GM18870 (cell line): ENCODE data around the gene SLC15A4.
"Not testable (repeated sequence)": the region's sequence is repeated elsewhere in the genome, so short reads cannot be mapped to it uniquely, and the experiment has no call there.

ENCODE experiments used
- ATAC-seq: cut with Tn5 transposase; IDR thresholded peaks from one replicate; pipeline ENCODE4 v1.9.1; 2021; ENCODE audit warnings: moderate library complexity; ENCODE audit not compliant: unreplicated experiment

The SLC15A4 gene

GRCh38 chr12:128823916-128824839 is at the start of gene SLC15A4:
SLC15A4 (minus strand) TSS chr12:128823958; CDS start chr12:128823943, 15 bp downstream.
- ATAC-seq = peak; percentile 75

GRCh38 chr12:128872303-128872702 is 48.5 kb upstream of the SLC15A4 start:
- no peak for ATAC-seq

- no peak for ATAC-seq
These were observed 47.7 kb upstream of the SLC15A4 start for GRCh38 chr12:128871516-128871892.

GRCh38 chr12:128867466-128867865 is 43.7 kb upstream of the SLC15A4 start:
- ATAC-seq = no peak

GRCh38 chr12:128864516-128865186 is 40.9 kb upstream of the SLC15A4 start:
- no peak for ATAC-seq

GRCh38 chr12:128863957-128864356 is 40.2 kb upstream of the SLC15A4 start:
- ATAC-seq = no peak

GRCh38 chr12:128861226-128862016 is 37.7 kb upstream of the SLC15A4 start:
- no peak for ATAC-seq

- ATAC-seq = no peak
These were observed 35.6 kb upstream of the SLC15A4 start for GRCh38 chr12:128859311-128859710.

GRCh38 chr12:128857133-128857763 is 33.5 kb upstream of the SLC15A4 start:
- ATAC-seq = no peak

GRCh38 chr12:128856791-128857078 is 33.0 kb upstream of the SLC15A4 start:
- no peak for ATAC-seq

- no peak for ATAC-seq
These were observed 32.5 kb upstream of the SLC15A4 start for GRCh38 chr12:128856035-128856790.

- ATAC-seq = no peak
These were observed 29.9 kb upstream of the SLC15A4 start for GRCh38 chr12:128853600-128854197.

GRCh38 chr12:128852885-128853599 is 29.3 kb upstream of the SLC15A4 start, which contains the start of gene GLT1D1:
GLT1D1 (plus strand) TSS chr12:128853478; CDS start chr12:128853582, 104 bp downstream.
- no peak for ATAC-seq

- ATAC-seq = no peak
These were observed 28.4 kb upstream of the SLC15A4 start for GRCh38 chr12:128852026-128852698.

- not testable (repeated sequence) for ATAC-seq
These were observed 27.7 kb upstream of the SLC15A4 start for GRCh38 chr12:128851429-128851828.

GRCh38 chr12:128850400-128850799 is 26.6 kb upstream of the SLC15A4 start:
- no peak for ATAC-seq

GRCh38 chr12:128849806-128850205 is 26.0 kb upstream of the SLC15A4 start:
- ATAC-seq = not testable (repeated sequence)

GRCh38 chr12:128848371-128848770 is 24.6 kb upstream of the SLC15A4 start:
- no peak for ATAC-seq

GRCh38 chr12:128846671-128847070 is 22.9 kb upstream of the SLC15A4 start:
- not testable (repeated sequence) for ATAC-seq
